ENCODE measurements around the gene APOC3.

GRCh38 chr11:116860303-116860702 is 30.6 kb downstream of the APOC3 start:
- TF ChIP-seq CTCF (IDR thresholded peaks at IDR 0.05) (no peak), POLR2A (IDR thresholded peaks at IDR 0.05) (no peak)

Measured in thyroid gland (tissue), 4 donors.